Measurements from ENCODE around the gene NDUFB4.

Gene NDUFB4

DNA sequence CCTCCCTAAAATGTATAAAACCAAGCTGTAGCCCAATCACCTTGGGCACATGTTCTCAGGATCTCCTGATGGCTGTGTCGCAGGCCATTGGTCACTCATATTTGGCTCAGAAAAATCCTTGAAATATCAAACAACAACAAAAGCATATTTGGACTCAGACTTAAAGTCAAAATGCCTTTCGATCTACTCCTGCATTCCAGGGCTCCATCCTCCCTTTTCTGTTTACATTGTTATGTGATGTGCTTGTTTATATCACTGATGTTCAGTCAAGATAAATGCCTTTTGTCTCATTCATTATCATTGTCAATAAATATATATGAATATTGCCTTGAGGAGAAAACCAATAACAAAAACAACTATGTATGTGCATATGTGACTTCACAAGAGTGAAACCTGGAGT, 54.2 kb downstream of the NDUFB4 start:
- Histone ChIP-seq H3K4me1 (ENCODE audit: control insufficient read depth in 1 of 2, insufficient read depth in 2 of 2, low read length in 2 of 2) (peaks cover 5 to 6% of the 10 kb centered on the region in 2 donors), H3K36me3 (ENCODE audit: control insufficient read depth in 1 of 2, insufficient read depth in 2 of 2, low read length in 2 of 2) (peaks cover 3 to 8% of the 10 kb centered on the region in 2 donors), H3K9me3 (ENCODE audit: control insufficient read depth in 1 of 2, low read length in 2 of 2) (no peaks in the 10 kb centered on the region), H3K9ac (ENCODE audit: low read depth in 1 of 2, low read length in 2 of 2) (no peak overlapping the region), H3K27ac (ENCODE audit: low read depth, low read length) (no peak overlapping the region), H3K27me3 (ENCODE audit: control insufficient read depth in 1 of 2, insufficient read depth in 2 of 2, low read length in 2 of 2) (no peaks in the 10 kb centered on the region), H3K4me3 (ENCODE audit: low read depth in 1 of 2, low read length in 2 of 2) (no peak overlapping the region)

Data from duodenal mucosa (tissue), 2 donors.